Stimulated activated memory B cell treated with anti-CD40 and anti-IgM and Interleukin-4, amounts not matched to agents 10 μg/mL and 1 μg/mL and 100 μg/mL, for 72 hours (primary cell): ENCODE data around the gene CCDC178.
"Not testable (repeated sequence)": the region's sequence is repeated elsewhere in the genome, so short reads cannot be mapped to it uniquely, and the experiment has no call there.

Source experiments
- ATAC-seq: fragments of 150-1000 bp; cut with Tn5 transposase; 2 replicates; pipeline ENCODE4 v1.10.0; 2021
- H3K27ac Mint-ChIP-seq: one replicate; pipeline ENCODE4 v1.8.0; 2022; ENCODE audit warnings: mild to moderate bottlenecking, mixed read lengths
- H3K27me3 Mint-ChIP-seq: one replicate; pipeline ENCODE4 v1.8.0; 2022; ENCODE audit warnings: mixed read lengths
- H3K36me3 Mint-ChIP-seq: one replicate; pipeline ENCODE4 v1.8.0; 2022; ENCODE audit warnings: mixed read lengths
- H3K4me1 Mint-ChIP-seq: one replicate; pipeline ENCODE4 v1.8.0; 2022; ENCODE audit warnings: mixed read lengths
- H3K4me3 Mint-ChIP-seq: one replicate; pipeline ENCODE4 v1.8.0; 2022; ENCODE audit warnings: mild to moderate bottlenecking, moderate library complexity, mixed read lengths
- H3K9me3 Mint-ChIP-seq: one replicate; pipeline ENCODE4 v1.8.0; 2022; ENCODE audit warnings: mixed read lengths

The CCDC178 gene

GRCh38 chr18:33210575-33211189 is 229.8 kb downstream of the CCDC178 start:
- no peak for ATAC-seq
- Mint-ChIP-seq H3K9me3 (no peaks in the 10 kb centered on the region), H3K27ac (no peak overlapping the region), H3K36me3 (no peaks in the 10 kb centered on the region), H3K27me3 (no peaks in the 10 kb centered on the region), H3K4me1 (no peaks in the 10 kb centered on the region), H3K4me3 (no peak overlapping the region)

- peaks cover 13% of the 10 kb centered on the region for H3K27me3 Mint-ChIP-seq
- ATAC-seq, result no peak
- no peak overlapping the region for H3K4me3 Mint-ChIP-seq
- H3K4me1 Mint-ChIP-seq, result no peaks in the 10 kb centered on the region
- H3K9me3 Mint-ChIP-seq, result no peaks in the 10 kb centered on the region
- H3K36me3 Mint-ChIP-seq, result no peaks in the 10 kb centered on the region
- no peak overlapping the region for H3K27ac Mint-ChIP-seq
Observed at GRCh38 chr18:33205777-33206176, 234.7 kb downstream of the CCDC178 start.

- Mint-ChIP-seq H3K36me3 (no peaks in the 10 kb centered on the region), H3K27ac (no peak overlapping the region), H3K4me1 (no peaks in the 10 kb centered on the region), H3K9me3 (no peaks in the 10 kb centered on the region), H3K27me3 (peaks cover 13% of the 10 kb centered on the region), H3K4me3 (no peak overlapping the region)
- ATAC-seq, result no peak
Observed at GRCh38 chr18:33201509-33201926, 239.0 kb downstream of the CCDC178 start.

GRCh38 chr18:33195795-33196194 is 244.7 kb downstream of the CCDC178 start:
- ATAC-seq, result no peak
- no peaks in the 10 kb centered on the region for H3K36me3 Mint-ChIP-seq
- H3K27ac Mint-ChIP-seq, result no peak overlapping the region
- H3K4me3 Mint-ChIP-seq, result no peak overlapping the region
- no peaks in the 10 kb centered on the region for H3K9me3 Mint-ChIP-seq
- H3K4me1 Mint-ChIP-seq, result no peaks in the 10 kb centered on the region
- no peaks in the 10 kb centered on the region for H3K27me3 Mint-ChIP-seq

GRCh38 chr18:33194793-33195192 is 245.7 kb downstream of the CCDC178 start:
- H3K27me3 Mint-ChIP-seq, result no peaks in the 10 kb centered on the region
- no peak overlapping the region for H3K4me3 Mint-ChIP-seq
- H3K9me3 Mint-ChIP-seq, result no peaks in the 10 kb centered on the region
- H3K36me3 Mint-ChIP-seq, result no peaks in the 10 kb centered on the region
- no peaks in the 10 kb centered on the region for H3K4me1 Mint-ChIP-seq
- ATAC-seq, result peak; percentile 34
- H3K27ac Mint-ChIP-seq, result no peak overlapping the region

- peaks cover 9% of the 10 kb centered on the region for H3K27me3 Mint-ChIP-seq
- H3K27ac Mint-ChIP-seq, result no peak overlapping the region
- no peak for ATAC-seq
- no peaks in the 10 kb centered on the region for H3K4me1 Mint-ChIP-seq
- no peak overlapping the region for H3K4me3 Mint-ChIP-seq
- H3K36me3 Mint-ChIP-seq, result no peaks in the 10 kb centered on the region
- H3K9me3 Mint-ChIP-seq, result no peaks in the 10 kb centered on the region
Observed at GRCh38 chr18:33184958-33185357, 255.6 kb downstream of the CCDC178 start.

- H3K36me3 Mint-ChIP-seq, result no peaks in the 10 kb centered on the region
- H3K27ac Mint-ChIP-seq, result no peak overlapping the region
- peaks cover 9% of the 10 kb centered on the region for H3K27me3 Mint-ChIP-seq
- no peaks in the 10 kb centered on the region for H3K4me1 Mint-ChIP-seq
- no peaks in the 10 kb centered on the region for H3K9me3 Mint-ChIP-seq
- no peak overlapping the region for H3K4me3 Mint-ChIP-seq
- ATAC-seq, result no peak
Observed at GRCh38 chr18:33184175-33184574, 256.3 kb downstream of the CCDC178 start.

GRCh38 chr18:33183136-33183535 is 257.4 kb downstream of the CCDC178 start:
- no peak overlapping the region for H3K4me3 Mint-ChIP-seq

GRCh38 chr18:33181016-33181415 is 259.5 kb downstream of the CCDC178 start:
- Mint-ChIP-seq H3K27ac (no peak overlapping the region), H3K36me3 (no peaks in the 10 kb centered on the region), H3K4me3 (no peak overlapping the region), H3K4me1 (no peaks in the 10 kb centered on the region), H3K27me3 (no peaks in the 10 kb centered on the region), H3K9me3 (no peaks in the 10 kb centered on the region)
- no peak for ATAC-seq

More at GRCh38 chr18:33183136-33183535, 257.4 kb downstream of the CCDC178 start:
- no peaks in the 10 kb centered on the region for H3K36me3 Mint-ChIP-seq
- peaks cover 9% of the 10 kb centered on the region for H3K27me3 Mint-ChIP-seq
- no peak for ATAC-seq
- H3K4me1 Mint-ChIP-seq, result no peaks in the 10 kb centered on the region
- no peaks in the 10 kb centered on the region for H3K9me3 Mint-ChIP-seq
- no peak overlapping the region for H3K27ac Mint-ChIP-seq

- no peaks in the 10 kb centered on the region for H3K4me1 Mint-ChIP-seq
- ATAC-seq, result no peak
- H3K27me3 Mint-ChIP-seq, result no peaks in the 10 kb centered on the region
- no peak overlapping the region for H3K27ac Mint-ChIP-seq
- H3K9me3 Mint-ChIP-seq, result no peaks in the 10 kb centered on the region
- no peaks in the 10 kb centered on the region for H3K36me3 Mint-ChIP-seq
- H3K4me3 Mint-ChIP-seq, result no peak overlapping the region
Observed at GRCh38 chr18:33169218-33169617, 271.3 kb downstream of the CCDC178 start.

GRCh38 chr18:33164121-33164520 is 276.4 kb downstream of the CCDC178 start:
- not testable (repeated sequence) for H3K36me3 Mint-ChIP-seq, H3K4me3 Mint-ChIP-seq, H3K4me1 Mint-ChIP-seq, ATAC-seq, H3K27me3 Mint-ChIP-seq, H3K9me3 Mint-ChIP-seq, H3K27ac Mint-ChIP-seq

GRCh38 chr18:33161131-33161530 is 279.4 kb downstream of the CCDC178 start:
- no peak overlapping the region for H3K4me3 Mint-ChIP-seq

GRCh38 chr18:33159151-33159550 is 281.4 kb downstream of the CCDC178 start:
- Mint-ChIP-seq H3K27ac (no peak overlapping the region), H3K36me3 (no peaks in the 10 kb centered on the region), H3K9me3 (no peaks in the 10 kb centered on the region), H3K4me1 (no peaks in the 10 kb centered on the region), H3K27me3 (no peaks in the 10 kb centered on the region), H3K4me3 (no peak overlapping the region)
- ATAC-seq, result no peak

More at GRCh38 chr18:33161131-33161530, 279.4 kb downstream of the CCDC178 start:
- no peak overlapping the region for H3K27ac Mint-ChIP-seq
- no peaks in the 10 kb centered on the region for H3K36me3 Mint-ChIP-seq
- no peaks in the 10 kb centered on the region for H3K27me3 Mint-ChIP-seq
- no peak for ATAC-seq
- no peaks in the 10 kb centered on the region for H3K9me3 Mint-ChIP-seq
- no peaks in the 10 kb centered on the region for H3K4me1 Mint-ChIP-seq

- Mint-ChIP-seq H3K9me3 (no peaks in the 10 kb centered on the region), H3K27me3 (no peaks in the 10 kb centered on the region), H3K36me3 (no peaks in the 10 kb centered on the region), H3K27ac (no peak overlapping the region), H3K4me3 (no peak overlapping the region), H3K4me1 (no peaks in the 10 kb centered on the region)
- ATAC-seq, result no peak
Observed at GRCh38 chr18:33157893-33158292, 282.6 kb downstream of the CCDC178 start.

GRCh38 chr18:33156906-33157470 is 283.5 kb downstream of the CCDC178 start:
- no peak for ATAC-seq
- Mint-ChIP-seq H3K27me3 (no peaks in the 10 kb centered on the region), H3K4me1 (no peaks in the 10 kb centered on the region), H3K4me3 (no peak overlapping the region), H3K36me3 (no peaks in the 10 kb centered on the region), H3K27ac (no peak overlapping the region), H3K9me3 (no peaks in the 10 kb centered on the region)

GRCh38 chr18:33154049-33154448 is 286.5 kb downstream of the CCDC178 start:
- H3K9me3 Mint-ChIP-seq, result no peaks in the 10 kb centered on the region
- no peaks in the 10 kb centered on the region for H3K4me1 Mint-ChIP-seq
- ATAC-seq, result no peak
- H3K27me3 Mint-ChIP-seq, result no peaks in the 10 kb centered on the region
- H3K36me3 Mint-ChIP-seq, result no peaks in the 10 kb centered on the region
- H3K4me3 Mint-ChIP-seq, result no peak overlapping the region
- H3K27ac Mint-ChIP-seq, result no peak overlapping the region
